Left ventricle myocardium inferior (tissue), 1 donor: ENCODE data around the gene KCNE4. TPM values are rescaled to one million over a fixed set of nuclear protein-coding genes. Genes with fewer than 3 reads are reported as not detected.

Experiments
- DNase-seq: peaks from one replicate; pipeline ENCODE4 v3.0.0-alpha.2; 2020
- H3K27ac ChIP-seq: fragments of 200-600 bp; replicated peaks from 2 replicates; pipeline ENCODE4 v1.8.0; 2021
- H3K27me3 ChIP-seq: fragments of 200-600 bp; 2 replicates; pipeline ENCODE4 v1.8.0; 2021; ENCODE audit warnings: low read depth
- H3K36me3 ChIP-seq: fragments of 200-600 bp; 2 replicates; pipeline ENCODE4 v1.8.0; 2021
- H3K4me1 ChIP-seq: fragments of 200-600 bp; 2 replicates; pipeline ENCODE4 v1.8.0; 2021
- H3K4me3 ChIP-seq: fragments of 200-600 bp; 2 replicates; pipeline ENCODE4 v1.8.0; 2021; ENCODE audit warnings: mild to moderate bottlenecking, moderate library complexity
- H3K9me3 ChIP-seq: fragments of 200-600 bp; replicated peaks from 2 replicates; pipeline ENCODE4 v1.8.0; 2021
- CTCF ChIP-seq: fragments of 200-600 bp; IDR thresholded peaks from 2 replicates; pipeline ENCODE4 v1.8.0; 2021; ENCODE audit warnings: antibody characterized with exemption, mild to moderate bottlenecking, borderline replicate concordance
- intact Hi-C: fragments of 100-400 bp; cut with micrococcal nuclease; formaldehyde crosslinking; loops from one replicate; pipeline ENCODE4 v1.11.0; 2022
- total RNA-seq: library from RNA; stranded (reverse); fragmentation: NEBNext Ultra II Directional; extraction: Animal tissue kit (Norgen Biotek cat#: 25700); gene quantifications from one replicate; pipeline ENCODE4 v1.2.1, GENCODE V29; 2021
- donor health status: DM: no; HTN: yes; CAD: no; lungs with severe emphysema.

Gene KCNE4
- total RNA-seq, 1 donor from 2014 or later = 3.1 TPM

GRCh38 chr2:223020971-223021675, 30.9 kb upstream of the KCNE4 start:
- intact Hi-C loops = no loop called here
- H3K4me1 ChIP-seq = peaks cover 8% of the 10 kb centered on the region
- H3K9me3 ChIP-seq = no peaks in the 10 kb centered on the region
- H3K4me3 ChIP-seq = no peak overlapping the region
- no peak for TF ChIP-seq CTCF
- no peak for DNase-seq
- H3K36me3 ChIP-seq = no peaks in the 10 kb centered on the region
- no peaks in the 10 kb centered on the region for H3K27me3 ChIP-seq
- H3K27ac ChIP-seq = no peak overlapping the region

DNA sequence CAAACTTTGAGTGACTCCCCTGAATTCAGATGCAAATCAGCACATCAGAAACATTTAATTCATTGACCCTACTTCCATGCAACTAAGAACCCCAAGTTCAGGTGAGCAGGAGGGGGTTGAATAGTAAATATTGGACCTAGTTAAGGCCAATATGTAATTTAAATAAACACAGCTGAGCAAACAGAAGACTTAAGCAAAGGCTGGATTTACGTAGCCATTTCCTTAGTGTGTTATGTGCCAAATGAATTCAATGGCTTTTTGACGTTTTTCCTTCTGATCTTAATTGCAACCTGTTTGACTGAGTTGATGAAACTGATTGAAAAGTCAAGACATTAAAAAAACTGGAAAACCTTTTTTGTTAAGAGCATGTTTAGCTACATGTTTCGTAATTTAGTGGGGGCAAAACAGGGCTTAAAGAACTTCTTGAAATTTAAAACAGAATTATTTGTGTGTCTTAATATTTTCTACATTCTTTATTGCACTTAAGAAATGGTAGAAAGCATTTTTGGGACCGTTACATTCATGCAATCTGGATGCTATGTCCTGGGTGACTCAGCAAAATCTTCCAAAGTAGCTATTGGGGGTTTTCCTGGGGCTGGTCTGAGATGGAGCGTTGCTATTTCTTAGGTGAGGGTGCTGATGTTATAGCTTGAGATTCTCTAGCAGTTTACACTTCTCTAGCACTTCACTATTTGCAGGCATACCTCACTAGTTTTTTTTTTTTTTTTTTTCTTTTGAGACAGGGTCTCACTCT, 25.5 kb upstream of the KCNE4 start:
- intact Hi-C loops = no loop called here
- Histone ChIP-seq H3K27me3 (no peaks in the 10 kb centered on the region), H3K9me3 (peaks cover under 1% of the 10 kb centered on the region), H3K27ac (no peak overlapping the region), H3K36me3 (no peaks in the 10 kb centered on the region), H3K4me1 (no peaks in the 10 kb centered on the region), H3K4me3 (no peak overlapping the region)
- no peak for DNase-seq
- TF ChIP-seq CTCF = no peak

DNA sequence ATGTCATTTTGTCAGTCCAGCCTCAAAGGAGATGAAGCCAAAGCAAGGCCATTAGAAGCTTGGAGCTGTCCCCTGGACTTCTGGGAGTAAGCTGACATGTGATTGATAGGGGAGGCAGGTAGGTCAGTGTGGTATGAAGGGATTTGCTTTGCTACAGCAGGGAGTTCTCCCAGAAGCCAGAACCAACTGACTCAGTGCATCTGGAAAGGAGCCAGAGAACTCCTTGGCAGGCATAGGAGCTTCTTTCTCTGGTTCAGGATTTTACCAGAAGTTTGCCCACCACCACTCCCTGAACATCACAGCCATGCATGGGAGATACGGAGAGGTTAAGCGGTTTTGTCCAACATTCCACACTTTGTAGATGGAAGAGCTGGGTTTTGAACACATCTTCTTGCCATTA, 24.5 kb upstream of the KCNE4 start:
- no peaks in the 10 kb centered on the region for H3K36me3 ChIP-seq
- H3K27me3 ChIP-seq = no peaks in the 10 kb centered on the region
- no peak overlapping the region for H3K4me3 ChIP-seq
- H3K4me1 ChIP-seq = no peaks in the 10 kb centered on the region
- peaks cover 9% of the 10 kb centered on the region for H3K9me3 ChIP-seq
- intact Hi-C loops = no loop called here
- DNase-seq = no peak
- no peak for TF ChIP-seq CTCF
- no peak overlapping the region for H3K27ac ChIP-seq

DNA sequence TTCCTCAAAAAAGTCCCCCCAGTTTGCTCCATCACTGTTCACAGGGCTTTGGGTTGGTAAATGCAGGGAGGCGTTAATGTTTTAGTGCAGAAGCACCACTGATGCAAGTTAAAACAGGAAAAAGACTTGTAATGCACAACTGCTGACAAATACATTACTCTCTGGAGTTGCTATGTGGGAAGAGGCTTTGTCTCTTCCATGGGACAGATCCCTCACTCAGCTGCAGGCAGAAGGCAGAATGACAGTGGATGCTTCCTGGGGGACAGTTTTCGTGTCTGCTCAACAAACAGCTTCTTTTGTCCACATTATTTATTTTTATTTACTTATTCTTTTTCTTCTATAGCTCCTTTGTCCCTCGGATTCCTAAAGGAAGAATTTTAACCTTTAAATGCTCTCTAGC, 22.7 kb upstream of the KCNE4 start:
- no peak overlapping the region for H3K27ac ChIP-seq
- no peak for DNase-seq
- H3K4me1 ChIP-seq = no peaks in the 10 kb centered on the region
- TF ChIP-seq CTCF = no peak
- no peaks in the 10 kb centered on the region for H3K36me3 ChIP-seq
- H3K9me3 ChIP-seq = peaks cover 19% of the 10 kb centered on the region
- no peaks in the 10 kb centered on the region for H3K27me3 ChIP-seq
- intact Hi-C loops = no loop called here
- H3K4me3 ChIP-seq = no peak overlapping the region

- intact Hi-C loops = no loop called here
- H3K27ac ChIP-seq = no peak overlapping the region
- peaks cover 19% of the 10 kb centered on the region for H3K9me3 ChIP-seq
- no peak overlapping the region for H3K4me3 ChIP-seq
- TF ChIP-seq CTCF = no peak
- no peaks in the 10 kb centered on the region for H3K36me3 ChIP-seq
- H3K27me3 ChIP-seq = no peaks in the 10 kb centered on the region
- DNase-seq = no peak
- no peaks in the 10 kb centered on the region for H3K4me1 ChIP-seq
Measured at GRCh38 chr2:223032187-223033142, 19.5 kb upstream of the KCNE4 start.
